IMR-90 (cell line): ENCODE results near the gene RAB38. TPM values are rescaled to one million over a fixed set of nuclear protein-coding genes. Genes with fewer than 3 reads are reported as not detected.

Experiments used
- ATAC-seq: fragments of 200-7000 bp; cut with Tn5 transposase; 2 replicates; pipeline ENCODE4 v1.9.1; 2020; ENCODE audit warnings: low read depth, mild to moderate bottlenecking, moderate library complexity
- BruUV-seq: library from RNA; stranded (reverse); fragments of 400-500 nt; replicated peaks from 2 replicates; lab custom pipeline; 2021; lab: Mats Ljungman, UMichigan
- CTCF ChIA-PET: fragments of 300-600 bp; formaldehyde crosslinking; extraction: SDS; loops from one replicate; lab custom pipeline; 2021; ENCODE audit warnings: antibody characterized with exemption; lab: Yijun Ruan, JAX
- POLR2A ChIA-PET: fragments of 300-600 bp; sonication (Branson Sonifier 250); formaldehyde crosslinking; loops from one replicate; lab custom pipeline; 2022; ENCODE audit warnings: antibody characterized with exemption; ENCODE audit not compliant: unreplicated experiment; lab: Charles Lee
- DNase-seq: peaks from one replicate; pipeline ENCODE4 v3.0.0; 2013
- H2AFZ ChIP-seq: replicated peaks from 2 replicates; pipeline ENCODE3; 2013; ENCODE audit warnings: low read length, mild to moderate bottlenecking; ENCODE audit not compliant: poor library complexity
- H2AK5ac ChIP-seq: 2 replicates; pipeline ENCODE4 v1.6.1; 2013; ENCODE audit warnings: low read depth, low read length, inconsistent platforms
- H2AK9ac ChIP-seq: replicated peaks from 2 replicates; pipeline ENCODE3; 2013; ENCODE audit warnings: mild to moderate bottlenecking, low read depth, low read length, moderate library complexity; ENCODE audit not compliant: poor library complexity
- H2BK120ac ChIP-seq: 2 replicates; pipeline ENCODE4 v1.6.1; 2013; ENCODE audit warnings: low read depth, low read length, inconsistent platforms
- H2BK15ac ChIP-seq: 3 replicates; pipeline ENCODE4 v1.6.1; 2013; ENCODE audit warnings: low read depth, low read length, inconsistent platforms
- H2BK20ac ChIP-seq: 2 replicates; pipeline ENCODE4 v1.6.1; 2013; ENCODE audit warnings: low read depth, mild to moderate bottlenecking, inconsistent platforms, low read length, moderate library complexity
- H2BK5ac ChIP-seq: 2 replicates; pipeline ENCODE4 v1.6.1; 2013; ENCODE audit warnings: mild to moderate bottlenecking, low read depth, low read length, inconsistent platforms; ENCODE audit not compliant: poor library complexity, severe bottlenecking
- H3K14ac ChIP-seq: replicated peaks from 2 replicates; pipeline ENCODE4 v1.6.1; 2013; ENCODE audit warnings: low read depth, low read length, inconsistent platforms
- H3K18ac ChIP-seq: 2 replicates; pipeline ENCODE4 v1.6.1; 2013; ENCODE audit warnings: low read depth, low read length, control low read depth
- H3K23ac ChIP-seq: 2 replicates; pipeline ENCODE4 v1.6.1; 2013; ENCODE audit warnings: low read depth, low read length, inconsistent platforms
- H3K27ac ChIP-seq: 2 replicates; pipeline ENCODE4 v1.5.1; 2013; ENCODE audit warnings: mild to moderate bottlenecking, control low read depth, low read length; ENCODE audit not compliant: insufficient read depth
- H3K27me3 ChIP-seq: 2 replicates; pipeline ENCODE4 v1.6.1; 2013; ENCODE audit warnings: low read length; ENCODE audit not compliant: control insufficient read depth, insufficient read depth
- H3K36me3 ChIP-seq: 2 replicates; pipeline ENCODE4 v1.6.1; 2013; ENCODE audit warnings: low read length, mixed read lengths; ENCODE audit not compliant: control insufficient read depth, insufficient read depth
- H3K4ac ChIP-seq: 2 replicates; pipeline ENCODE4 v1.6.1; 2013; ENCODE audit warnings: low read depth, low read length, inconsistent platforms
- H3K4me1 ChIP-seq: 2 replicates; pipeline ENCODE4 v1.6.1; 2013; ENCODE audit warnings: low read length, mixed read lengths; ENCODE audit not compliant: control insufficient read depth, insufficient read depth
- H3K4me2 ChIP-seq: 2 replicates; pipeline ENCODE4 v1.6.1; 2013; ENCODE audit warnings: low read depth, mild to moderate bottlenecking, control low read depth, low read length, moderate library complexity
- H3K4me3 ChIP-seq: 2 replicates; pipeline ENCODE4 v1.5.1; 2013; ENCODE audit warnings: low read depth, mild to moderate bottlenecking, control low read depth, low read length, moderate library complexity; ENCODE audit not compliant: insufficient read depth
- H3K56ac ChIP-seq: 2 replicates; pipeline ENCODE4 v1.6.1; 2013; ENCODE audit warnings: low read length, inconsistent platforms; ENCODE audit not compliant: insufficient read depth; ENCODE audit errors: extremely low read depth
- H3K79me1 ChIP-seq, 2 experiments: 2 replicates each; pipeline ENCODE4 v1.6.1; 2013; ENCODE audit warnings: low read length in 2 of 2, inconsistent platforms in 1 of 2, low read depth in 1 of 2
- H3K9ac ChIP-seq: 2 replicates; pipeline ENCODE4 v1.6.1; 2013; ENCODE audit warnings: low read depth, low read length, control low read depth
- H3K9me1 ChIP-seq: 2 replicates; pipeline ENCODE4 v1.6.1; 2013; ENCODE audit warnings: low read length, inconsistent platforms; ENCODE audit not compliant: insufficient read depth
- H3K9me3 ChIP-seq: 2 replicates; pipeline ENCODE4 v1.6.1; 2013; ENCODE audit warnings: low read length; ENCODE audit not compliant: control insufficient read depth, insufficient read depth
- H4K20me1 ChIP-seq: 2 replicates; pipeline ENCODE4 v1.6.1; 2013; ENCODE audit warnings: low read length, inconsistent platforms; ENCODE audit not compliant: insufficient read depth
- H4K5ac ChIP-seq: 2 replicates; pipeline ENCODE4 v1.6.1; 2013; ENCODE audit warnings: mild to moderate bottlenecking, low read depth, low read length, control low read depth
- H4K8ac ChIP-seq, 2 experiments: 2 replicates each; pipeline ENCODE4 v1.6.1; 2013; ENCODE audit warnings: low read depth in 2 of 2, low read length in 2 of 2, control low read depth in 1 of 2, inconsistent platforms in 1 of 2
- H4K91ac ChIP-seq: 2 replicates; pipeline ENCODE4 v1.6.1; 2013; ENCODE audit warnings: low read depth, low read length, inconsistent platforms; ENCODE audit not compliant: insufficient read depth
- NFE2L2 ChIP-seq: fragments of 150-350 bp; IDR thresholded peaks from 2 replicates; pipeline ENCODE4 v1.6.1; 2016; ENCODE audit warnings: low read depth, mild to moderate bottlenecking, low read length
- RCOR1 ChIP-seq: IDR thresholded peaks from 2 replicates; pipeline ENCODE4 v1.6.1; 2012; ENCODE audit warnings: mild to moderate bottlenecking, low read length, improper control_type of control experiment; ENCODE audit not compliant: insufficient replicate concordance
- WGBS, 2 experiments: methylation state at CpG; one replicate each; pipeline versions ENCODE4 v1.1.5 to v1.1.7; 2013; ENCODE audit warnings: missing lambda C conversion rate in 2 of 2; ENCODE audit not compliant: insufficient read length in 1 of 2; ENCODE audit errors: extremely low coverage in 2 of 2; 5-methylcytosine and 5-hydroxymethylcytosine counted together
- dilution Hi-C: fragments of 300-500 bp; cut with HindIII; formaldehyde crosslinking; loops from one replicate; pipeline ENCODE4 v1.14.3; 2018; ENCODE audit warnings: low sequenced_read_pairs; ENCODE audit not compliant: unreplicated experiment
- in situ Hi-C: fragments of 300-500 bp; cut with MboI; formaldehyde crosslinking; loops from 3 replicates; pipeline ENCODE4 v1.14.3; 2019; ENCODE audit warnings: low sequenced_read_pairs, inconsistent platforms, mixed read lengths
- intact Hi-C: fragments of 100-400 bp; cut with micrococcal nuclease; formaldehyde crosslinking; loops from 2 replicates; pipeline ENCODE4 v1.10.0; 2022
- polyA plus RNA-seq, 3 experiments: library from polyadenylated mRNA; depleted of rRNA; stranded (reverse); fragments of >200 nt; gene quantifications; 2 replicates each; pipeline ENCODE4 v1.2.3, GENCODE V29; 2012; ENCODE audit warnings: low replicate concordance in 1 of 3
- total RNA-seq: library from RNA; depleted of rRNA; stranded (reverse); fragments of >200 nt; gene quantifications from 2 replicates; pipeline ENCODE4 v1.2.3, GENCODE V29; 2012

The RAB38 gene
- total and polyA plus RNA-seq, 2 of the 4 experiments (the other 2 are of a cell fraction): 5.0 to 6.5 TPM

DNA sequence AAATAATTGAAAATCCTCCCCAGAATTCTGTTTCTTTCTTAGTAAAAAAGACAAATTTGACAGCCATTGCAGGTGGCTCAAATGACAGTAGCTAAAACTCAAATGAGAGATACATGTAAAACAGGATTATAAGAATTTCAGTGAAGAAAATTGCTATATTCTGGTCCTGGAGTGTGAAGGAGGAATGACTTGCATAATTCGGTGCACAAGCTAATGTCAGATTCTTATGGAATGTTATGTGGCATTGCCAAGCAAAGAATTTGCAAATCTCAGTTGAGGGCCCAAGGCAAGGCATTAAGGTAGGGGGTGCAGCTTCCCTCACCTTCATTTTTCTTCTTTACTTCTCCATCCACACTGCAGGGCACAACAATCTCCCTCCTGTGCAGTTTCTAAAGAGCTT, 35.4 kb downstream of the RAB38 start:
- H2BK120ac ChIP-seq: no peak overlapping the region
- no peak overlapping the region for H3K4ac ChIP-seq
- H3K27me3 ChIP-seq: no peaks in the 10 kb centered on the region
- intact Hi-C loops (no loop called here), in situ Hi-C loops (no loop called here), dilution Hi-C loops (no loop called here)
- H2BK5ac ChIP-seq: no peak overlapping the region
- H3K23ac ChIP-seq: no peak overlapping the region
- no peaks in the 10 kb centered on the region for H3K79me1 ChIP-seq
- H4K8ac ChIP-seq: no peak overlapping the region
- no peak overlapping the region for H2AK9ac ChIP-seq
- H4K5ac ChIP-seq: no peak overlapping the region
- DNase-seq (no peak), ATAC-seq (no peak)
- H2BK20ac ChIP-seq: no peak overlapping the region
- H3K9ac ChIP-seq: no peak overlapping the region
- H4K91ac ChIP-seq: no peak overlapping the region
- no peak overlapping the region for H3K56ac ChIP-seq
- no peaks in the 10 kb centered on the region for H3K9me3 ChIP-seq
- H3K18ac ChIP-seq: no peak overlapping the region
- ChIA-PET CTCF (no interaction called here), POLR2A (no interaction called here)
- H3K14ac ChIP-seq: no peak overlapping the region
- H2BK15ac ChIP-seq: no peak overlapping the region
- no peaks in the 10 kb centered on the region for H3K9me1 ChIP-seq
- no peak overlapping the region for H3K4me3 ChIP-seq
- H2AFZ ChIP-seq: no peak overlapping the region
- peak; percentile 73 for TF ChIP-seq NFE2L2
- no peak for TF ChIP-seq RCOR1
- H4K20me1 ChIP-seq: no peaks in the 10 kb centered on the region
- H3K27ac ChIP-seq: no peak overlapping the region
- no TSS peak for BruUV-seq
- no peak overlapping the region for H2AK5ac ChIP-seq
- H3K4me1 ChIP-seq: no peaks in the 10 kb centered on the region
- H3K36me3 ChIP-seq: no peaks in the 10 kb centered on the region
- no peak overlapping the region for H3K4me2 ChIP-seq
- 83% methylated on average over 1 of the region's 1 CpG; no CpG with 5 or more reads in 1 of the 2 experiments for WGBS, 2 experiments
